Body of pancreas (tissue), 4 donors: ENCODE measurements around the gene RUFY1. TPM values are rescaled to one million over a fixed set of nuclear protein-coding genes. Genes with fewer than 3 reads are reported as not detected.
A peak's percentile ranks its signal among the peaks of the same experiment; 100 is the strongest.

Source experiments
- ATAC-seq: fragments of 150-250 bp; one replicate; pipeline ENCODE4 v1.9.1; 2016
- DNase-seq, 4 donors: peaks; one replicate each; pipeline ENCODE4 v3.0.0-alpha.2; 2019
- H3K27ac ChIP-seq, 4 donors: fragments of 200-600 bp; sonication (generic); 1 replicate in 3 of 4; 2 replicates in 1 of 4; pipeline versions ENCODE4 v1.5.1 to v1.6.1; 2016 to 2019; ENCODE audit warnings: mild to moderate bottlenecking in 1 of 4, mixed read lengths in 1 of 4, moderate library complexity in 1 of 4
- H3K27me3 ChIP-seq, 2 donors: fragments of 200-600 bp; sonication (generic); one replicate each; pipeline ENCODE4 v1.6.0; 2016; ENCODE audit warnings: mild to moderate bottlenecking in 1 of 2
- H3K36me3 ChIP-seq, 2 donors: fragments of 200-600 bp; sonication (generic); replicated peaks in 1 of 2; 2 replicates each; pipeline ENCODE4 v1.5.1; 2016; ENCODE audit warnings: low read depth in 2 of 2; ENCODE audit not compliant: insufficient read depth in 1 of 2
- H3K4me1 ChIP-seq: fragments of 200-600 bp; sonication (generic); one replicate; pipeline ENCODE4 v1.6.0; 2016
- H3K4me3 ChIP-seq, 2 donors: fragments of 200-600 bp; sonication (generic); 1 replicate in 1 of 2; 2 replicates in 1 of 2; pipeline ENCODE4 v1.5.1; 2016 to 2019
- H3K9me3 ChIP-seq, 3 donors: fragments of 200-600 bp; sonication (generic); 1 replicate in 2 of 3; 2 replicates in 1 of 3; pipeline ENCODE4 v1.5.1; 2016
- POLR2A ChIP-seq, 3 donors: fragments of 450-650 bp; IDR thresholded peaks; one replicate each; pipeline ENCODE4 v1.6.1; 2016; ENCODE audit warnings: antibody characterized with exemption in 3 of 3, mild to moderate bottlenecking in 2 of 3
- WGBS, 2 donors: methylation state at CpG; one replicate each; pipeline ENCODE4 v1.1.5; 2017; 5-methylcytosine and 5-hydroxymethylcytosine counted together
- intact Hi-C: fragments of 100-400 bp; cut with DNase I; formaldehyde crosslinking; loops from one replicate; pipeline ENCODE4 v1.15.1; 2023
- total RNA-seq, 2 donors: library from RNA; depleted of rRNA; stranded (reverse); fragments of >200 nt; gene quantifications; one replicate each; pipeline ENCODE4 v1.1.0, GENCODE V29; 2016
- TF ChIP-seq, protein P1 (sequence below), 7 experiments: fragments of 450-650 bp in 4 of 7; fragments of 200-600 bp in 3 of 7; sonication (generic) in 3 of 7; IDR thresholded peaks; one replicate each; pipeline ENCODE4 v1.5.1; 2016 to 2019; ENCODE audit warnings: antibody characterized with exemption in 7 of 7

Gene RUFY1
- total RNA-seq, 2 donors from 2014 or later: 26.2 to 38.2 TPM

DNA sequence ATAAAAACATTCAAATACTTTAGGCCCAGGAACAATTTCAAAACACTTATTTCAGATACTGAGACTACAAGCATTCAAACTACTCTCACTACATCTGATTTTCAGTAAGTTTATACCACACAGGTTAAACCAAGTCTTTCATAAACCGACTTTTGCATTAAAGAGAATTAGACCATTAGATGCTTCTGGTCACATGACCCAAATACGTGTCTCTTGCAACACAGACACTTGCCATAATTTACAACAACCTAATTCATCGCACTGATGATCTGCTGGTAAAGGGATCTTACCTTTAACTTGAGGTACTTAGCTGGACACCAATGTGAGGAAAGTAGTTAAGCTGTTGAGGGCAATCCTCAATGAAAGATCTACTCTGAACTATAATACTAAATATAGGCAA is 69.9 kb downstream of the RUFY1 start:
- DNase-seq (no peak), ATAC-seq (no peak)
- no peak for TF ChIP-seq POLR2A (IDR thresholded peaks at IDR 0.05)
- TF ChIP-seq, protein P1, sequence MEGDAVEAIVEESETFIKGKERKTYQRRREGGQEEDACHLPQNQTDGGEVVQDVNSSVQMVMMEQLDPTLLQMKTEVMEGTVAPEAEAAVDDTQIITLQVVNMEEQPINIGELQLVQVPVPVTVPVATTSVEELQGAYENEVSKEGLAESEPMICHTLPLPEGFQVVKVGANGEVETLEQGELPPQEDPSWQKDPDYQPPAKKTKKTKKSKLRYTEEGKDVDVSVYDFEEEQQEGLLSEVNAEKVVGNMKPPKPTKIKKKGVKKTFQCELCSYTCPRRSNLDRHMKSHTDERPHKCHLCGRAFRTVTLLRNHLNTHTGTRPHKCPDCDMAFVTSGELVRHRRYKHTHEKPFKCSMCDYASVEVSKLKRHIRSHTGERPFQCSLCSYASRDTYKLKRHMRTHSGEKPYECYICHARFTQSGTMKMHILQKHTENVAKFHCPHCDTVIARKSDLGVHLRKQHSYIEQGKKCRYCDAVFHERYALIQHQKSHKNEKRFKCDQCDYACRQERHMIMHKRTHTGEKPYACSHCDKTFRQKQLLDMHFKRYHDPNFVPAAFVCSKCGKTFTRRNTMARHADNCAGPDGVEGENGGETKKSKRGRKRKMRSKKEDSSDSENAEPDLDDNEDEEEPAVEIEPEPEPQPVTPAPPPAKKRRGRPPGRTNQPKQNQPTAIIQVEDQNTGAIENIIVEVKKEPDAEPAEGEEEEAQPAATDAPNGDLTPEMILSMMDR (IDR thresholded peaks at IDR 0.05): no peak
- intact Hi-C loops: no loop called here
- Histone ChIP-seq H3K27me3 (no peaks in the 10 kb centered on the region), H3K36me3 (peaks cover 17 to 33% of the 10 kb centered on the region in 2 donors), H3K27ac (peak overlapping the region in 2 of 4 donors; percentile 34 to 98), H3K4me3 (no peak overlapping the region), H3K9me3 (no peaks in the 10 kb centered on the region), H3K4me1 (peaks cover 64% of the 10 kb centered on the region)
- WGBS, 2 donors: 0 to 2% methylated on average over 3 of the region's 3 CpGs

DNA sequence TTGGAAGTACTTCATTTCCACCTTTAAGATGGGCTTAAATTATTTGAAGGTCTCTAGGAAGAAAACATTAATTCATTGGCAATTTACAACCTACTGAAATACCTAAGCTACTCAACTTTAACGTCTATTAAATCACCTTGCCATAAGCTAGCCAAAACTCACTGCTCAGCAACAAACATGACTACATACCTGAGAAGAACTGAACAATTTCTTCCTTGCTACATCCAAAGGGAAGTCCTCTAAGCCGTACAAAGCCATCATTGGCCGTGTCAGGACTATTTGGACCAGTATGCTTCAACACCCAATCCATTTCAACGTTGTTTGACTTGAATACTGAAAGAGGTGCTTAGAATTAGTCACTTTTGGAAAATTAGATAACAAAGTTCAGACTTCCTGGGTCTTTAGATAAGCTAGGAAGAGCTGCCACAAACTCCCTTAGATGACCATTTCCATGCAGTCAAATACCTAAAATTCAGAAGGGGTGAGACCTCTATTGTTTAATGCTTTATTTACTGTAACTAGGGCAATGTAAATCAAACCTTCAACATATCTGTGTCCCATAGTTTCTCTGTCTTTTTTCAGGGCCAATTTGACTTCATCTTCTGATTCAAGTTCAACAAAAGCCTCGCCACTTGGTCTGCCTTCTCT is 70.5 kb downstream of the RUFY1 start:
- WGBS, 2 donors: 5 to 7% methylated on average over 5 of the region's 5 CpGs
- intact Hi-C loops: no loop called here
- no peak for DNase-seq
- no peaks in the 10 kb centered on the region for H3K27me3 ChIP-seq
- no peaks in the 10 kb centered on the region for H3K9me3 ChIP-seq
- H3K36me3 ChIP-seq: peaks cover 15 to 29% of the 10 kb centered on the region in 2 donors
- peak overlapping the region in 3 of 4 donors; percentile 34 to 98 (median 39) for H3K27ac ChIP-seq
- TF ChIP-seq, protein P1 (IDR thresholded peaks at IDR 0.05): no peak
- TF ChIP-seq POLR2A (IDR thresholded peaks at IDR 0.05): no peak
- no peak overlapping the region for H3K4me3 ChIP-seq
- H3K4me1 ChIP-seq: peaks cover 63% of the 10 kb centered on the region
- no peak for ATAC-seq

DNA sequence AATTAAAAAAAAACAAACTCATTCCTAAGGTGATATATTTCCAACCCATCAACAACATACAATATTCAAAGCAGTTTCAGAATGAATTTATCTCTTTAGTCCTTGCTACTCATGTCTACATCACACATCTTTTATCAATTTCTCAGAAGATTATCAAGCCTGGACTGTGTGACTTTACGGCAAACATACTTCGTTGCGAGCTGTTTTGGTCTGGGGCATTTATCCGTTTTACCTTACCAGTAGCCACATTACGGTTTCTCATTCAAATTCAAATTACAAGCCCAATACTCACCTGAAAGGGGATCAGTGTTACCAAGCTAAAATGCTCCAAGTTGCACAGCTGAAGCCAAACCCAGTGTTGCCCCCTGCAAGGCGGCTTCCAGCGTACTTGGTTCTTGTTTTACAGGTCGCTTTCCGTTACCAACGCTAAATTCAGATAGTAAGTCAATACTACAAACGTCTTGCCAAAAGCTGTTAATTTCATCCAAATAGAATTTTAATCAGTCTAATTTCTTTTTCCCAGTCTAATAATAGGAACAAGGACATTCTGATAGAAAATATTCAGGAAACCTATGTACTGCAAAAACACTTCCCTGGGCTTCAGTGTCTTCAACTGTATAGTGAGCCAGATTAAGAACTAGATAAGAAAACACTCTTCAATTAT is 71.3 kb downstream of the RUFY1 start:
- H3K27ac ChIP-seq: peak overlapping the region in 3 of 4 donors; percentile 69 to 99 (median 98)
- peaks cover 59% of the 10 kb centered on the region for H3K4me1 ChIP-seq
- no peaks in the 10 kb centered on the region for H3K27me3 ChIP-seq
- H3K4me3 ChIP-seq: peak overlapping the region; percentile 57 to 90
- no peak for TF ChIP-seq POLR2A (IDR thresholded peaks at IDR 0.05)
- TF ChIP-seq, protein P1 (IDR thresholded peaks at IDR 0.05): no peak
- intact Hi-C loops: no loop called here
- no peak for DNase-seq
- H3K36me3 ChIP-seq: peaks cover 9 to 23% of the 10 kb centered on the region in 2 donors
- 2 to 6% methylated on average over 11 of the region's 11 CpGs for WGBS, 2 donors
- no peak for ATAC-seq
- H3K9me3 ChIP-seq: no peaks in the 10 kb centered on the region

DNA sequence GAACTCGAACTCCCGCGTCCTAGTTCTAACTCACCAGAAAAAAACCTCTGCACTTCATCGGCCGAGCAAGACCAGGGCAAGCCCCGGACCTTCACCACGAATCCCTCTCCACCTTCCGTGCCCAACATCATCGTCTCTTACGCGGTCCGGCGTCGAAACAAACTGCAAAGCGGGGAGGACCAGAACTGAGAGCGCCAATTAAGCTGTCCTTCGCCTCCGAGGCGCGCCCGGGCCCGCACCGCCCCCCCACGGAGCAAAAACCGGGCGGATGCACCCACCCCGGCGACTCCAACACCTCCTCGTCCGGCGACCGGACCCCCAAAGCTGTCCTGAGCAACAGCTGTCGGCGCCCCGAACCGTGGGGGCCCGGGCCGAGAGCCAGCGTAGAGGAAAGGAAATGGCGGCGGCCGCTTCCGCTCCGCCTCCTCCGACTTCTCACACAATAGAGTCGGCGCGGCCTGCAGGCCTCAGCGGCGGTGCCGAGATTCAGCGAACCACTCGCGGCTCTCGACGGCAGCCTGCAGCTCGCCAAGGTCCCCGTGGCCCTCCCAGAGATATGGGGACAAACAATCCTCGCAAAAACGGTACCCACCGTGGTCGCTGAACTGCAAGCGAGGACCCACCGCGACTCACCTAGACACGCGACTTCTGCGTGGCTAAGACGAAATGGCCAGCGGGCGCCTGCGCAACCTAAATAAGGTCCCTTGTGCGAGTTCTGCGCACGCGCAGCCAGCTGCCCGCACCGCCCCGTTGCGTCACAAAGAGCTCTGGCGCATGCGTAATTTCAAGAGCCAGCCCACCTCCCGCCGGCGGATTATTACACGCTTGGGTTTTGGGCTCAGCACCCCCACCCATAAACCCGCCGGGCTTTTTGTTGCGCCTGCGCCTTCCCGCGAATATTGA is 72.9 kb downstream of the RUFY1 start, which contains the start of gene HNRNPH1:
TSS of gene HNRNPH1 (minus strand) at position 669 of the 903 bp plus-strand sequence. CDS start at position 131, 538 bp downstream.
- H3K4me1 ChIP-seq: peaks cover 46% of the 10 kb centered on the region
- ATAC-seq (peak; percentile 91), DNase-seq (peak; percentile 99 to 100 (median 99))
- TF ChIP-seq POLR2A (IDR thresholded peaks at IDR 0.05): peak; percentile 99 to 100 (median 100)
- TF ChIP-seq, protein P1 (IDR thresholded peaks at IDR 0.05): peak in 1 of 7 experiments; percentile 4
- intact Hi-C loops: no loop called here
- H3K27ac ChIP-seq: peak within 1 kb of the TSS; percentile 98 to 99 (median 98)
- H3K9me3 ChIP-seq: no peaks in the 10 kb centered on the region
- H3K36me3 ChIP-seq: peaks cover 4 to 10% of the 10 kb centered on the region in 2 donors
- H3K4me3 ChIP-seq: peak within 1 kb of the TSS; percentile 90 to 99
- 0% methylated on average over 7 to 90 of the region's 92 CpGs for WGBS, 2 donors
- no peaks in the 10 kb centered on the region for H3K27me3 ChIP-seq
